HUES64 (cell line): ENCODE data around the gene GPC6.
"Not testable (repeated sequence)": the region's sequence is repeated elsewhere in the genome, so short reads cannot be mapped to it uniquely, and the experiment has no call there.

ENCODE experiments used
- H3K27ac ChIP-seq: 2 replicates; pipeline ENCODE4 v1.7.0; 2013; ENCODE audit warnings: low read depth, low read length, inconsistent platforms
- H3K27me3 ChIP-seq: 2 replicates; pipeline ENCODE4 v1.6.1; 2013; ENCODE audit warnings: mild to moderate bottlenecking, low read length; ENCODE audit not compliant: insufficient read depth
- H3K36me3 ChIP-seq: 2 replicates; pipeline ENCODE4 v1.6.1; 2013; ENCODE audit warnings: mild to moderate bottlenecking, low read length; ENCODE audit not compliant: insufficient read depth
- H3K4me1 ChIP-seq: 2 replicates; pipeline ENCODE4 v1.6.1; 2013; ENCODE audit warnings: mild to moderate bottlenecking, low read length, moderate library complexity; ENCODE audit not compliant: insufficient read depth
- H3K4me3 ChIP-seq: 2 replicates; pipeline ENCODE4 v1.5.1; 2013; ENCODE audit warnings: mild to moderate bottlenecking, low read length, moderate library complexity
- H3K9ac ChIP-seq: 2 replicates; pipeline ENCODE4 v1.6.1; 2013; ENCODE audit warnings: mild to moderate bottlenecking, low read depth, low read length
- H3K9me3 ChIP-seq: 2 replicates; pipeline ENCODE4 v1.6.1; 2013; ENCODE audit warnings: low read depth, low read length; ENCODE audit not compliant: insufficient read depth
- WGBS: fragments of 150-250, 120-280 bp; methylation state at CpG from one replicate; pipeline ENCODE4 v1.1.7; 2013; ENCODE audit warnings: missing lambda C conversion rate; 5-methylcytosine and 5-hydroxymethylcytosine counted together

GPC6 gene

GRCh38 chr13:93323880-93324279 lies 97.3 kb downstream of the GPC6 start:
- not testable (repeated sequence) for H3K27ac ChIP-seq, H3K4me3 ChIP-seq, H3K9me3 ChIP-seq, H3K36me3 ChIP-seq, H3K9ac ChIP-seq, H3K27me3 ChIP-seq
- WGBS = no CpG with 5 or more reads among the region's 1 CpG
- peaks cover 32% of the 10 kb centered on the region for H3K4me1 ChIP-seq

- Histone ChIP-seq H3K9ac (no peak overlapping the region), H3K4me3 (no peak overlapping the region), H3K4me1 (peaks cover 30% of the 10 kb centered on the region), H3K36me3 (no peaks in the 10 kb centered on the region), H3K27me3 (no peaks in the 10 kb centered on the region), H3K9me3 (no peaks in the 10 kb centered on the region), H3K27ac (no peak overlapping the region)
- WGBS = 70% methylated on average over 1 of the region's 1 CpG
Measured at GRCh38 chr13:93325303-93326233, 99.0 kb downstream of the GPC6 start.

- Histone ChIP-seq H3K9me3 (no peaks in the 10 kb centered on the region), H3K9ac (no peak overlapping the region), H3K4me3 (no peak overlapping the region), H3K4me1 (peaks cover 22% of the 10 kb centered on the region), H3K36me3 (no peaks in the 10 kb centered on the region), H3K27me3 (no peaks in the 10 kb centered on the region), H3K27ac (no peak overlapping the region)
- WGBS = 90% methylated on average over 5 of the region's 5 CpGs
Measured at GRCh38 chr13:93326234-93326811, 99.7 kb downstream of the GPC6 start.

GRCh38 chr13:93328943-93329342 lies 102.3 kb downstream of the GPC6 start:
- H3K27me3 ChIP-seq = no peaks in the 10 kb centered on the region
- no peak overlapping the region for H3K4me3 ChIP-seq
- peaks cover 18% of the 10 kb centered on the region for H3K4me1 ChIP-seq
- H3K9ac ChIP-seq = no peak overlapping the region
- WGBS = 91% methylated on average over 2 of the region's 2 CpGs
- no peaks in the 10 kb centered on the region for H3K9me3 ChIP-seq
- no peaks in the 10 kb centered on the region for H3K36me3 ChIP-seq
- H3K27ac ChIP-seq = no peak overlapping the region

- H3K4me1 ChIP-seq = peaks cover 15% of the 10 kb centered on the region
- no peak overlapping the region for H3K27ac ChIP-seq
- H3K4me3 ChIP-seq = no peak overlapping the region
- peaks cover 3% of the 10 kb centered on the region; the same call in 1 of the 2 replicates for H3K9me3 ChIP-seq
- no peaks in the 10 kb centered on the region for H3K27me3 ChIP-seq
- H3K36me3 ChIP-seq = no peaks in the 10 kb centered on the region
- H3K9ac ChIP-seq = no peak overlapping the region
- 85% methylated on average over 4 of the region's 4 CpGs for WGBS
Measured at GRCh38 chr13:93336728-93337127, 110.1 kb downstream of the GPC6 start.

GRCh38 chr13:93338030-93338429 lies 111.4 kb downstream of the GPC6 start:
- WGBS = 74% methylated on average over 5 of the region's 5 CpGs

GRCh38 chr13:93338906-93339305 lies 112.3 kb downstream of the GPC6 start:
- 91% methylated on average over 2 of the region's 2 CpGs for WGBS

More at GRCh38 chr13:93338030-93338429, 111.4 kb downstream of the GPC6 start:
- Histone ChIP-seq H3K4me1 (peaks cover 15% of the 10 kb centered on the region), H3K27ac (no peak overlapping the region), H3K9me3 (peaks cover 3% of the 10 kb centered on the region; the same call in 1 of the 2 replicates), H3K9ac (no peak overlapping the region), H3K27me3 (no peaks in the 10 kb centered on the region), H3K36me3 (no peaks in the 10 kb centered on the region), H3K4me3 (no peak overlapping the region)

GRCh38 chr13:93339550-93339949 lies 112.9 kb downstream of the GPC6 start:
- Histone ChIP-seq H3K9me3 (peaks cover 3% of the 10 kb centered on the region; the same call in 1 of the 2 replicates), H3K9ac (no peak overlapping the region), H3K27ac (no peak overlapping the region), H3K36me3 (no peaks in the 10 kb centered on the region), H3K27me3 (no peaks in the 10 kb centered on the region), H3K4me3 (no peak overlapping the region), H3K4me1 (peaks cover 15% of the 10 kb centered on the region)
- 95% methylated on average over 4 of the region's 4 CpGs for WGBS

More at GRCh38 chr13:93338906-93339305, 112.3 kb downstream of the GPC6 start:
- Histone ChIP-seq H3K27me3 (no peaks in the 10 kb centered on the region), H3K9ac (no peak overlapping the region), H3K4me3 (no peak overlapping the region), H3K4me1 (peaks cover 15% of the 10 kb centered on the region), H3K36me3 (no peaks in the 10 kb centered on the region), H3K9me3 (peaks cover 3% of the 10 kb centered on the region; the same call in 1 of the 2 replicates), H3K27ac (no peak overlapping the region)

GRCh38 chr13:93341517-93341916 lies 114.9 kb downstream of the GPC6 start:
- H3K9ac ChIP-seq = no peak overlapping the region
- peaks cover 20% of the 10 kb centered on the region for H3K4me1 ChIP-seq
- no peaks in the 10 kb centered on the region for H3K36me3 ChIP-seq
- H3K4me3 ChIP-seq = no peak overlapping the region
- H3K27ac ChIP-seq = no peak overlapping the region
- no peaks in the 10 kb centered on the region for H3K9me3 ChIP-seq
- no peaks in the 10 kb centered on the region for H3K27me3 ChIP-seq
- WGBS = 97% methylated on average over 4 of the region's 4 CpGs

- H3K9ac ChIP-seq = no peak overlapping the region
- peaks cover 9% of the 10 kb centered on the region for H3K4me1 ChIP-seq
- WGBS = 89% methylated on average over 4 of the region's 4 CpGs
- H3K4me3 ChIP-seq = no peak overlapping the region
- no peaks in the 10 kb centered on the region for H3K27me3 ChIP-seq
- H3K36me3 ChIP-seq = no peaks in the 10 kb centered on the region
- H3K27ac ChIP-seq = no peak overlapping the region
- no peaks in the 10 kb centered on the region for H3K9me3 ChIP-seq
Measured at GRCh38 chr13:93343097-93343496, 116.5 kb downstream of the GPC6 start.

GRCh38 chr13:93344048-93344705 lies 117.6 kb downstream of the GPC6 start:
- no peaks in the 10 kb centered on the region for H3K9me3 ChIP-seq

More at GRCh38 chr13:93344048-93344705, 117.6 kb downstream of the GPC6 start:
- Histone ChIP-seq H3K36me3 (no peaks in the 10 kb centered on the region), H3K9ac (no peak overlapping the region), H3K27me3 (no peaks in the 10 kb centered on the region), H3K27ac (no peak overlapping the region), H3K4me1 (peaks cover 6% of the 10 kb centered on the region; the same call in 1 of the 2 replicates), H3K4me3 (no peak overlapping the region)
- WGBS = 95% methylated on average over 3 of the region's 3 CpGs
